GM18507 (cell line): ENCODE data around the gene ZNF335.
A peak's percentile ranks its signal among the peaks of the same experiment; 100 is the strongest.

Experiments used
- DNase-seq: peaks from one replicate; pipeline ENCODE4 v3.0.0; 2011; ENCODE audit warnings: low read depth; ENCODE audit not compliant: insufficient read length; ENCODE audit errors: extremely low spot score
- FAIRE-seq: peaks from 2 replicates; lab custom pipeline; 2011; peaks lifted over from hg19 to GRCh38; lab: Jason Lieb, UNC

ZNF335 gene

GRCh38 chr20:45976086-45976485, 4.1 kb upstream of the ZNF335 start:
- FAIRE-seq, result no peak
- DNase-seq, result no peak

DNA sequence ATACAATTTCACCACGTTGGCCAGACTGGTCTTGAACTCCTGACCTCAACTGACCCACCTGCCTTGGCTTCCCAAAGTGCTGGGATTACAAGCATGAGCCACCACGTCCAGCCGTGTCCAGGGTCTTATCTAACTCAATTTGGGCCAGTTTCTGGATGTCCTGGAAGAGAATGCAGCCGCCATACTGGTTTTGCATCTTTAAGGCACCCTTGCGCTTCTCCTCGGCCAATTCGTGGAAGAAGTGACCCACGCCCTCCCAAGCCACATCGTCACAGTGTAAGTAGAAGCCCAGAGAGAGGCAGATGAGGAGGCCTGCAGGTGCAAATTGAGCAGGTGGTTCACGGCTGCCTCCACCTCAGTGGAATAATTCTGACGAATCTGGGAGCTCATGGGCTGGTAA, 3.7 kb upstream of the ZNF335 start:
- FAIRE-seq (no peak), DNase-seq (no peak)

- FAIRE-seq, result no peak
These were observed 3.0 kb upstream of the ZNF335 start for GRCh38 chr20:45974896-45975565.

GRCh38 chr20:45972500-45973183, 639 bp upstream of the ZNF335 start:
- FAIRE-seq, result peak; percentile 95
- peak; percentile 99 for DNase-seq

More at GRCh38 chr20:45974896-45975565, 3.0 kb upstream of the ZNF335 start:
- no peak for DNase-seq

DNA sequence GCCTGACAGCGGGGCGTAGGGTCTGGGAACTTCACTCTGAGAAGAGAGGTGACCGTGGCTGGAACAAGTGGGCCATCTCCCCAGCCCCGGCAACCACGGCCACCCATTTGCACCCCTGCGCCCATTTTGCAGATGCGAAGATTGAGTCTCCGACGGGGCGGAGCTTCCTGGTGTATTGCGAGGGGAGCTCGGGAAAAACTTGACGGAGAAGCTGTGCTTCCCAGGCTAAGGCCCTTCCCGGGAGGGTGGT, 653 bp downstream of the ZNF335 start:
- no peak for FAIRE-seq
- DNase-seq, result peak; percentile 48

DNA sequence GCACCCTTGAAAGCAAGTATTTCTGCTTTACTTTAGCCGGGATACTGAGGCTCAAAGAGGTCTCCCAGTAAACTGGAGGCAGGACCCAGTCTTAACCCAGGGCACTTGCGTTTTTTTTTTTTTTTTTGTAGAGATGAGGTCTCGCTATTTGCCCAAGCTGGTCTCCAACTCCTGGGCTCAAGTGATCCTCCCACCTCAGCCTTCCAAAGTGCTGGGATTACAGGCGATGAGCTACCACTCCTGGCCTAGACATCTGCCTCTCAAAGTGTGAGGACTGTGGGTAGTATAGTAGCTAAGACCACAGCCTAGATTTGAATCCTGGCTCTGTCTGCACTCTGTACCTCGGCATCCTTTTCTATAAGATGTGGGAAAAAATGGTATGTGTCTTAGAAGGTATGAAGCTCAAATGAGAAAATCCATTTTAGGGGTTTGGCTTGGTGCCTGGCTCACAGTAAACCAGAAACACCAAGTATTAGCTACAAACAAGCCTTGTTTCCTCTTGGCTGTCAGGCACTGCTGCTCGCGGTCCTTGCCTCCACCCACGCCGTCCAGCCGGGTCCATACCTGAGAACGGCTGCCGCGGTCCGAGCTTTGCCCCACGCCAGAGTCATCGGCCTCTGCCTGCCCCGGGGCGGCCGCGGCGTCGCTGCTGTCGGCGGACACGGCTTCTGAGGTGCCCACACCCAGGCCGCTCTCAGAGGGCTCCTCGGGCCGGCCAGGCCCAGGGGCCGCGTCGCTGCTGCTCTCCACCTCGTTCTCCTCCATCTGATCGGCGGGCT, 1.2 kb downstream of the ZNF335 start:
- no peak for FAIRE-seq
- DNase-seq, result no peak

- FAIRE-seq (no peak), DNase-seq (no peak)
These were observed 2.0 kb downstream of the ZNF335 start for GRCh38 chr20:45969712-45970634.

DNA sequence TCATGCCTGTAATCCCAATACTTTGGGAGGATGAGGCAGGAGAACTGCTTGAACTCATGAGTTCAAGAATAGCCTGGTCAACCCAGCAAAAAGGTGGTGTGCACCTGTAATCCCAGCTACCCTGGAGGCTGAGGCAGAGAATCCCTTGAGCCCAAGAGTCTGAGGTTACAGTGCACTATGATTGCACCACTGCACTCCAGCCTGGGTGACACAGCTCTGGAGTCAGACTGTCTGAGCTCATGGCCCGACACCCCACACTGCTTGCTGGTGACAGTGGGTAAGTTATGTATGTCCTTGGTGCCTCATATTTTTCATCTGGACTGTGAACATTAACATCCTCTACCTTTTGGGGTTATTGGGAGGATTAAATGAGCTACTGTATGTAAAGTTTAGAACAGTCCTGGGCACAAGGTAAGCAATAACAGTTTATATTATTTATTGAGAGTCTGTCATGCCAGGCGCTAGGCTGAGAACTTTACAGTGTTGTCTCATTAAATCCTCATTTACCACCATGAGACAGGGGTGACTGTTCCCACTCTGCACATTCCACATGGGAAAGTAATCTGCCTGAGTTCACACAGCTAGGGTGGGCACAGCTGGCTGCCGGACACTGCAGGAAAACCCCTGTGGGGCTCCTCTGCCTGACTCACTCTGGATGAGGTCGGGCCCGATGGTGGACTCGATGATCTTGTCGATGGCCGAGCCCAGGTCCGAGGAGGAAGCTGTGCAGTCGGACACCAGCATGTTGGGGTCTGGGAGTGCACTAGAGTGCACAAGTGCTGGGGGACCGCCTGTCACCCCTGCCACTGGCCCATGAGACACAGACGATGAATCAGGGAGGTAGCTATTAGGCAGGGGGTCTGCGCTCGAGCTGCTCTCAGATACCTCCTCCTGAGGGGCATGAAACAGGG, 2.9 kb downstream of the ZNF335 start:
- FAIRE-seq (no peak), DNase-seq (no peak)

GRCh38 chr20:45968081-45968671, 3.8 kb downstream of the ZNF335 start:
- FAIRE-seq (no peak), DNase-seq (no peak)

DNA sequence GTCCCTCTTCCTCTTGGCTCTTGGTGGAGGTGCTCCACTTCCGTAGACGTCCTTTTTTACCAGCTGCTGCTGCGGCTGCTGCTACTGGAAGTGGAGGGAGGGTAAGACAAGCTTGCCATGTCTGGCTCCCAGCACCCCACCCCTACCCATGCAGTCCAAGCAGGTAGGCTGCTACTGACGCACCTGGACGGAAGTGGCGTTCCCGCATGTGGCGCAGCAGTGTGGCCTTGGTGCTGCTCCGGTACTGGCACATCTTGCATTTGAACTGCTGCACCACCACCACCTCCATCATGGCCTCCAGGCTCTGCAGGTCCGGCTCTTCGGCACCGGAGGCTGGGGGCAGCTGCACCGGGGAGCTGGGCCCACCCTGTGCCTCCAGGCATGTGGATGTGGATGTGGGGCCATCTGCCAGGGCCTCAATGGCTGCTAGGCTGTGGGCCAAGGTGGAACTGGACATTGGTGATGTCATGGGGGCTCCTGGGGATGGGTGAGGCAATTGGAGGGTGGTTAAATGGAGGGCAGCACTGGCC, 4.4 kb downstream of the ZNF335 start:
- DNase-seq (no peak), FAIRE-seq (no peak)

DNA sequence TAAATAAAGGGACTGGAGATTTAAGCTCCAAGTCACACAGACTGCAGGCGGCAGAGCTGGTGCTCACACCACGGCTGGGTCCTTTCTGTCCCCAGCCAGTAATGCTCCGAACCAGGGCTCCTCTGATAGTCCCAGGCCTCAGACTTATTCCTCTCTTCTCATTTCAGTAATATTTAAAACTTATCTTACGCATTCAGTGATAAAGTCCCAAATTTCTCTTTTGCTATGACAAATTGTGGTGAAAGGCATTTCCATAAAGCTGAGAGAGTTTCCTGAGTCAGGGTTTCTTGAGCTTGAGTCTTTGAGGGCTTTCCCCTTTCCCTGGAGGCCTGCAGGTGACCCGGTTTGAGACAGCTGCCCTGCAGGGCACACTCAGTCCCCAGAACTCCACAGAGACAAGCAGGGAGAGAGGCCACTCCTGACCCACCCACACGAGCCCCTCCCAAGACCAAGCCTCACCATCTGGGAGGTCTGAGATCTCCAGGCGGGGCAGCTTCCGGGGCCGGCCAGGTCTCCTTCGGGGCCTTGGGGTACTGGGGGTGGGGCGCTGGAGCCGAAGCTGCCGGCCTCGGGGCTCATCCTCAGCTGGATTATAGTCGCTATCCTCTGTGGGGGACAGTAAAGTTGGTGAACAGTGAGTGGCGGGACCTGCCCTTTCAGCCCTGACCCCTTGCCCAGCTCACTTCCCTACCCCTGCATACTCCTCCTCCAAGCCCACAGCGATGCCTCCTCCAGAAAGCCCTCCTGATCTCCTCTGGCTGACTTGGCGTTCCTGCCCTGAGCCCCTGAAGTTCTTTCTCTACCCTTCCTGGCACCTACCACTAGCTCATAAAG, 6.6 kb downstream of the ZNF335 start:
- no peak for FAIRE-seq

DNA sequence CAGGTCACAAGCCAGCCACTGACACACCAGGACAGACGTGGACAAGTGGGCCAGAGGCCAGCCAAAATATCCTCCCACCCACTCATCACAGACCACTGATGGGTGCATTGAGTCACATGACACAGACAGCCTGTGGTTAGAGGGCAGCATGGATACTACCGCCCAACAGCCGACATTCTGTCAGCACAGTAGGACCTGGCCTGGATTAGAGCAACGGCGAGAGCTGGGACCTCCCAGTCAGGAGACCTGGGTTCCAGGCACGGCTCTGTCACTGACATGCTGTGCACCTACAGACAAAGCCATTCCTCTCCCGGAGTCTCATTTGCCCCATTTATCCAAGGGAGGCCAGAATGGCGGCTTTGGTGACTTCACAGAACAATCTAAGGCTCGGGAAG, 8.0 kb downstream of the ZNF335 start:
- FAIRE-seq (no peak), DNase-seq (no peak)

More for the DNA sequence above, 6.6 kb downstream of the ZNF335 start:
- no peak for DNase-seq

- DNase-seq (no peak), FAIRE-seq (peak; percentile 21)
These were observed 8.7 kb downstream of the ZNF335 start for GRCh38 chr20:45963059-45964005.

DNA sequence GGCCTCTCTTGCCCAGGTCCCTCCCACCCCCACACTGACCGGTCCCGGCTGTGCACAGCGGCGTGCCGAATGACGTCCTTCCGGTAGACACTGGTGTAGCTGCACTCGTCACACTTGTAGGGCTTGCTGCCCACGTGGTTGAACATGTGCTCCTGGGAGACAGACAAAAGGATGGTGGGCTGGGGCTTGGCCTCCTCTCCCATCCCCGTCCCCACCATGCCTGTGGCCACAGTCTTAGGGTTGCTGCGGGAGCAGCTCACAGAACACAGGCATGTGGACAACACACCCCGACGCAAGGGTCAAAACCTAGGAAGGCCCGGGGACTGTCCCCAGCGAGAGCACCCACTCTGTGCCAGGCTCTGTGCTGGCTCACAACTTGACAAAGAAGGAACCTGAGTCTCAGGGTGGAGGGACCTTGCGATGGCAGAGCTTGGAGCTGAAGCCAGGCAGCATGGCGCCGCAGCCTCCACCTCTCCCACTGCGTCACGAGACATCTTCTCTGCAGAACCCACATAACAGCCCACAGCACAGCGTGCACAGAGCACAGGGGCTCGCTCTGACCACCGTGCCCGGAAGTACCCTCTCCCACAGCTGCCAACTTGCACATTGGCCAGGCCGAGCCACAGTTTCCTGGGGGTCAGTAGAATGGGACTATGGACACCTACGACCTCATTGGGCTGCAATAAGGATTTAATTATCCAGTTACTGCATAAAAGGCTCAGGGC, 9.8 kb downstream of the ZNF335 start:
- DNase-seq, result no peak

DNA sequence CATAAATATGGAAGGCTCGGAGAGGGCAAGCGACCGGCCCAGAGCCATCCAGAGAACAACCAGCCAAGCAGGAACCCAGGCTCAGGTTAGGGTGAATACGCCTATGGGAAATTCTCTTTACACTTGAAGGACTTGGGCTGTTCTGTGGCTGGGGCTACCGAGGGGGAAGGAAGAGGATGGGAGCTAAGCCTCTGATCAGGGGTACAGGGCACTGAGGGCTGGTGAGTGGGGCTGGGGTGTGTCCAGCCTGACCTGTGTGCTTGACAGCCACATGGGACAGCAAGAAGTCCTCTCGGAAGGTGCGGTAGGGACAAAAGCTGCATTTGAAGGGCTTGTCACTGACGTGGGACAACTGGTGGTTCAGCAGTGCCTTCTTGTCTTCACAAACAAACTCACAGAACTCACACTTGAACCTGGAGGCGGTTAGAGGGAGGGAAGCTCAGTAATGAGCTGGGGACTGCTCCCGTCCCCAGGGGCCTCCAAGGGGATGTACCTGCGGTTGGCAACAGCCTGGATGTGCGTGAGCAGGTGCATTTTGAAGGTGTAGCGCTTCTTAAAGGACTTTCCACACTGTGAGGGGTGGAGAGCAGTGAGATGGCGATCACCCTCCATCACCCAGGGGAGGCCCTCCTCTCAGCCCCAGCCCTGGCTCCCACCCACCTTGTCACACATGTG, 11.9 kb downstream of the ZNF335 start:
- FAIRE-seq, result no peak
- no peak for DNase-seq

More for the DNA sequence above, 9.8 kb downstream of the ZNF335 start:
- FAIRE-seq, result no peak
